GM12875 (cell line): ENCODE results near the gene SPINK1.
"Not testable (repeated sequence)": the region's sequence is repeated elsewhere in the genome, so short reads cannot be mapped to it uniquely, and the experiment has no call there.

Experiments
- H3K4me3 ChIP-seq: one replicate; pipeline ENCODE4 v1.5.1; 2011; ENCODE audit warnings: low read depth, low read length, control low read depth
- CTCF ChIP-seq: IDR thresholded peaks from 2 replicates; pipeline ENCODE4 v1.5.1; 2011; ENCODE audit warnings: low read depth, mild to moderate bottlenecking, control low read depth, inconsistent platforms, low read length, moderate library complexity, borderline replicate concordance; ENCODE audit not compliant: insufficient read depth

The SPINK1 gene

GRCh38 chr5:147830035-147830434, 1.4 kb downstream of the SPINK1 start:
- H3K4me3 ChIP-seq = no peak overlapping the region
- TF ChIP-seq CTCF = no peak

GRCh38 chr5:147827017-147827416, 4.5 kb downstream of the SPINK1 start:
- H3K4me3 ChIP-seq = not testable (repeated sequence)

- no peak for TF ChIP-seq CTCF
- no peak overlapping the region for H3K4me3 ChIP-seq
Measured at GRCh38 chr5:147826361-147826760, 5.1 kb downstream of the SPINK1 start.

GRCh38 chr5:147822686-147823491, 8.6 kb downstream of the SPINK1 start:
- TF ChIP-seq CTCF = peak; percentile 92
- H3K4me3 ChIP-seq = no peak overlapping the region

- not testable (repeated sequence) for H3K4me3 ChIP-seq
Measured at GRCh38 chr5:147822222-147822621, 9.2 kb downstream of the SPINK1 start.

GRCh38 chr5:147821766-147822165, 9.7 kb downstream of the SPINK1 start:
- TF ChIP-seq CTCF = no peak
- no peak overlapping the region for H3K4me3 ChIP-seq

GRCh38 chr5:147819261-147819770, 12.2 kb downstream of the SPINK1 start:
- H3K4me3 ChIP-seq = no peak overlapping the region
- TF ChIP-seq CTCF = no peak

GRCh38 chr5:147818290-147818689, 13.2 kb downstream of the SPINK1 start:
- no peak for TF ChIP-seq CTCF
- no peak overlapping the region for H3K4me3 ChIP-seq
